Caco-2 (cell line): ENCODE data around the gene KDM6B. TPM values are rescaled to one million over a fixed set of nuclear protein-coding genes. Genes with fewer than 3 reads are reported as not detected.

Source experiments
- BruUV-seq: library from RNA; stranded (reverse); fragments of 400-500 nt; replicated peaks from 2 replicates; lab custom pipeline; 2021; lab: Mats Ljungman, UMichigan
- CTCF ChIA-PET: fragments of 300-600 bp; sonication (Branson Sonifier 250); formaldehyde crosslinking; loops from one replicate; lab custom pipeline; 2022; ENCODE audit warnings: antibody characterized with exemption; lab: Charles Lee
- POLR2A ChIA-PET: fragments of 300-600 bp; sonication (Branson Sonifier 250); formaldehyde crosslinking; loops from one replicate; lab custom pipeline; 2022; ENCODE audit warnings: antibody characterized with exemption; lab: Charles Lee
- DNase-seq, 2 experiments: peaks; one replicate each; pipeline versions ENCODE4 v3.0.0 to v3.0.0-alpha.2; 2020 to 2022
- H3K27me3 ChIP-seq: replicated peaks from 2 replicates; pipeline ENCODE4 v1.6.0; 2011; ENCODE audit warnings: low read length; ENCODE audit not compliant: control insufficient read depth, insufficient read depth
- H3K36me3 ChIP-seq: 2 replicates; pipeline ENCODE4 v1.5.1; 2011; ENCODE audit warnings: low read length; ENCODE audit not compliant: control insufficient read depth, insufficient read depth
- H3K4me1 ChIP-seq: fragments of 250-450 bp; sonication (Bioruptor Pico); 2 replicates; pipeline ENCODE4 v1.5.1; 2020; ENCODE audit warnings: mild to moderate bottlenecking
- H3K4me3 ChIP-seq: 2 replicates; pipeline ENCODE4 v1.5.1; 2011; ENCODE audit warnings: low read depth, mild to moderate bottlenecking, control low read depth, low read length
- H3K9me3 ChIP-seq: fragments of 250-450 bp; sonication (Bioruptor Pico); 2 replicates; pipeline ENCODE4 v1.5.1; 2020; ENCODE audit warnings: mild to moderate bottlenecking, moderate library complexity
- H3K27ac Mint-ChIP-seq: one replicate; pipeline ENCODE4 v1.8.0; 2022; ENCODE audit warnings: mixed read lengths; ENCODE audit not compliant: unreplicated experiment
- H3K27me3 Mint-ChIP-seq: one replicate; pipeline ENCODE4 v1.8.0; 2022; ENCODE audit warnings: mixed read lengths; ENCODE audit not compliant: insufficient read depth, unreplicated experiment
- H3K36me3 Mint-ChIP-seq: one replicate; pipeline ENCODE4 v1.8.0; 2022; ENCODE audit warnings: mild to moderate bottlenecking, mixed read lengths; ENCODE audit not compliant: insufficient read depth, unreplicated experiment
- H3K4me1 Mint-ChIP-seq: one replicate; pipeline ENCODE4 v1.8.0; 2022; ENCODE audit warnings: low read depth, mixed read lengths; ENCODE audit not compliant: unreplicated experiment
- H3K4me3 Mint-ChIP-seq: one replicate; pipeline ENCODE4 v1.8.0; 2022; ENCODE audit warnings: mild to moderate bottlenecking, moderate library complexity, mixed read lengths; ENCODE audit not compliant: unreplicated experiment
- H3K9me3 Mint-ChIP-seq: one replicate; pipeline ENCODE4 v1.8.0; 2022; ENCODE audit warnings: mixed read lengths; ENCODE audit not compliant: unreplicated experiment
- CTCF ChIP-seq, 2 experiments: fragments of 200-600 bp in 1 of 2; IDR thresholded peaks; 1 replicate in 1 of 2; 2 replicates in 1 of 2; pipeline versions ENCODE4 v1.5.1 to v1.8.0; 2011 to 2022; ENCODE audit warnings: antibody characterized with exemption in 1 of 2, control low read depth in 1 of 2, inconsistent platforms in 1 of 2, low read depth in 1 of 2, low read length in 1 of 2, mild to moderate bottlenecking in 1 of 2, moderate library complexity in 1 of 2; ENCODE audit not compliant: insufficient read depth in 1 of 2, severe bottlenecking in 1 of 2, unreplicated experiment in 1 of 2
- intact Hi-C: fragments of 100-400 bp; cut with micrococcal nuclease; formaldehyde crosslinking; loops from one replicate; pipeline ENCODE4 v1.10.0; 2022; ENCODE audit not compliant: unreplicated experiment
- total RNA-seq: library from RNA; stranded (reverse); gene quantifications from 2 replicates; pipeline ENCODE4 v1.2.3, GENCODE V29; 2022

The KDM6B gene
- total RNA-seq, 1 experiment from 2014 or later, result 27.9 TPM

- CTCF ChIA-PET, result interaction anchor here (1.2 to 1.6 kb wide), 4 partner anchors 10 to 102 kb away, joined by 3 to 6 read pairs (median 5); partner anchors contain the start of gene NAA38
- peaks cover 70% of the 10 kb centered on the region for H3K36me3 Mint-ChIP-seq
Observed at GRCh38 chr17:7845359-7846062, 11.5 kb downstream of the KDM6B start.

GRCh38 chr17:7846063-7846735 lies 12.2 kb downstream of the KDM6B start:
- Mint-ChIP-seq H3K4me1 (no peaks in the 10 kb centered on the region), H3K4me3 (no peak overlapping the region), H3K27ac (no peak overlapping the region), H3K27me3 (no peaks in the 10 kb centered on the region), H3K9me3 (no peaks in the 10 kb centered on the region), H3K36me3 (peaks cover 76% of the 10 kb centered on the region)
- intact Hi-C loops, result no loop called here
- ChIA-PET POLR2A (no interaction called here), CTCF (no interaction called here)
- Histone ChIP-seq H3K27me3 (no peaks in the 10 kb centered on the region), H3K4me1 (peaks cover 2% of the 10 kb centered on the region), H3K36me3 (no peaks in the 10 kb centered on the region; the same call in none of the 2 replicates), H3K4me3 (no peak overlapping the region), H3K9me3 (no peaks in the 10 kb centered on the region)
- no peak for DNase-seq
- no TSS peak for BruUV-seq
- TF ChIP-seq CTCF (IDR thresholded peaks at IDR 0.05; ENCODE audit: insufficient read depth in 1 of 2, low read depth in 1 of 2, low read length in 1 of 2, severe bottlenecking in 1 of 2, unreplicated experiment in 1 of 2), result no peak

More at GRCh38 chr17:7845359-7846062, 11.5 kb downstream of the KDM6B start:
- POLR2A ChIA-PET, result interaction anchor here (0.8 to 3.8 kb wide), 4 partner anchors 9 to 70 kb away, joined by 3 to 27 read pairs (median 6); partner anchors contain the start of genes CYB5D1, NAA38 and RNF227
- H3K9me3 Mint-ChIP-seq, result no peaks in the 10 kb centered on the region
- peaks cover 8% of the 10 kb centered on the region for H3K4me1 ChIP-seq
- no peaks in the 10 kb centered on the region for H3K9me3 ChIP-seq
- H3K27me3 ChIP-seq, result no peaks in the 10 kb centered on the region
- no peaks in the 10 kb centered on the region for H3K27me3 Mint-ChIP-seq
- TF ChIP-seq CTCF (IDR thresholded peaks at IDR 0.05; ENCODE audit: insufficient read depth in 1 of 2, low read depth in 1 of 2, low read length in 1 of 2, severe bottlenecking in 1 of 2, unreplicated experiment in 1 of 2), result no peak
- H3K36me3 ChIP-seq, result no peaks in the 10 kb centered on the region; the same call in 1 of the 2 replicates
- intact Hi-C loops, result no loop called here
- H3K4me3 Mint-ChIP-seq, result peak overlapping the region; percentile 82
- BruUV-seq, result no TSS peak
- peaks cover 7% of the 10 kb centered on the region for H3K4me1 Mint-ChIP-seq
- no peak for DNase-seq
- H3K27ac Mint-ChIP-seq, result no peak overlapping the region
- peak overlapping the region; percentile 68; the same call in 1 of the 2 replicates for H3K4me3 ChIP-seq

GRCh38 chr17:7846765-7847661 lies 13.0 kb downstream of the KDM6B start:
- intact Hi-C loops, result no loop called here
- CTCF ChIA-PET, result no interaction called here
- Mint-ChIP-seq H3K4me1 (no peaks in the 10 kb centered on the region), H3K36me3 (peaks cover 76% of the 10 kb centered on the region), H3K9me3 (no peaks in the 10 kb centered on the region), H3K27me3 (no peaks in the 10 kb centered on the region), H3K4me3 (no peak overlapping the region), H3K27ac (no peak overlapping the region)
- DNase-seq, result no peak
- Histone ChIP-seq H3K4me3 (no peak overlapping the region), H3K27me3 (no peaks in the 10 kb centered on the region), H3K9me3 (no peaks in the 10 kb centered on the region), H3K36me3 (no peaks in the 10 kb centered on the region; the same call in none of the 2 replicates), H3K4me1 (no peaks in the 10 kb centered on the region; the same call in 1 of the 2 replicates)
- no TSS peak for BruUV-seq
- POLR2A ChIA-PET, result no interaction called here
- no peak for TF ChIP-seq CTCF (IDR thresholded peaks at IDR 0.05; ENCODE audit: insufficient read depth in 1 of 2, low read depth in 1 of 2, low read length in 1 of 2, severe bottlenecking in 1 of 2, unreplicated experiment in 1 of 2)
